IPS-20b (cell line): ENCODE results near the gene PRDM16.

Experiments used
- H3K27ac ChIP-seq: one replicate; pipeline ENCODE4 v1.5.1; 2013; ENCODE audit warnings: low read length
- H3K27me3 ChIP-seq: 2 replicates; pipeline ENCODE4 v1.6.1; 2013; ENCODE audit warnings: mild to moderate bottlenecking, low read length, inconsistent platforms; ENCODE audit not compliant: insufficient read depth
- H3K36me3 ChIP-seq: 2 replicates; pipeline ENCODE4 v1.6.1; 2013; ENCODE audit warnings: low read depth, mild to moderate bottlenecking, inconsistent platforms, low read length, moderate library complexity; ENCODE audit not compliant: insufficient read depth
- H3K4me1 ChIP-seq: 2 replicates; pipeline ENCODE4 v1.6.1; 2013; ENCODE audit warnings: mild to moderate bottlenecking, control low read depth, inconsistent platforms, low read length, moderate library complexity; ENCODE audit not compliant: insufficient read depth
- H3K4me3 ChIP-seq: 2 replicates; pipeline ENCODE4 v1.5.1; 2013; ENCODE audit warnings: mild to moderate bottlenecking, low read length, inconsistent platforms
- H3K9ac ChIP-seq: 2 replicates; pipeline ENCODE4 v1.6.1; 2013; ENCODE audit warnings: low read depth, mild to moderate bottlenecking, inconsistent platforms, low read length, moderate library complexity
- H3K9me3 ChIP-seq: 2 replicates; pipeline ENCODE4 v1.6.1; 2013; ENCODE audit warnings: mild to moderate bottlenecking, low read depth, low read length, inconsistent platforms; ENCODE audit not compliant: insufficient read depth

The PRDM16 gene

GRCh38 chr1:3034162-3034561, 34.8 kb upstream of the PRDM16 start:
- Histone ChIP-seq H3K9ac (no peak overlapping the region), H3K4me3 (no peak overlapping the region), H3K9me3 (no peaks in the 10 kb centered on the region), H3K36me3 (no peaks in the 10 kb centered on the region), H3K27me3 (no peaks in the 10 kb centered on the region), H3K27ac (no peak overlapping the region), H3K4me1 (no peaks in the 10 kb centered on the region)

GRCh38 chr1:3034728-3035562, 34.1 kb upstream of the PRDM16 start:
- Histone ChIP-seq H3K4me1 (no peaks in the 10 kb centered on the region), H3K36me3 (no peaks in the 10 kb centered on the region), H3K4me3 (no peak overlapping the region), H3K27ac (no peak overlapping the region), H3K9me3 (no peaks in the 10 kb centered on the region), H3K27me3 (no peaks in the 10 kb centered on the region), H3K9ac (no peak overlapping the region)

DNA sequence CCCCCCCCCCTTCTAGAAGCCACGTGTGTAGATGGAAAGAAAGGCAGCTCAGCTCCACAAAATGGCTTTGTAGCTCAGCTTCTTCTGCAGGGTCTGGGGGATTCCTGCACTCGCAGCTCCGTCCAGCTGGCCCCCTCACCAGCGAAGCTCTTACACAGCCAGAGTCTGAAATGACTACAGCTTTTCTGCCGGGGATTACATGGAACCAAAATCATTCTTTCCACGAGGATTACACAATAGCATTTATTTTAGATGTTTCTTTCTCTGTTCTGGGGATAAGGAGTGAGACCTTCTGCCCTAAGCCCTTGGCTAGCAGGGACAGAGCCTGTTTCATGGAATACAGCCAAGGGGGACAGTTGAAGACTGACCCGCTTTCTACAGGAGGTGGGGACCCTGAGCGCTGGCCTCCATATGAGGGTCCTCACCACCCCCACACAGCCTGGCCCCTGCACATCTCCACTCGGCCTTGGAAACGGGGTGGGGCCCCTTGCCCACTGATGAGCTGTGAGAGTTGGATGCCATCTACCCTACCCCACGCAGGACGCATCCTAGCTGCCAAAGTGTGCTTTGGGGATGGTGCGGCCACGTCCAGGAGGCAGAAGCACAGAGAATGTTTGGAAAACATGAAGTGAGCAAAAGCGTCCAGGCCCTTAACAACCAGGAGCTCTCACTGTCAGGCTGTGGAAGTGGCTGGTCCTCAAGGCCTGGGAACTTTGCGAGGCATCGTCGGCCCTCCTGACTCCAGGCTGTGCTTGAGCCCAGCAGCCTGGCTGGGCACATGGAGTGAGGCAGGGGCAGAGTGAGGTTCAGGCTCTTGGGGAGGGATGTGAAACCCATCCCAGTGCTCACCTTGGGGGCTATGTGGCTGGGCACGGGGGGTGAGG, 33.2 kb upstream of the PRDM16 start:
- no peaks in the 10 kb centered on the region for H3K27me3 ChIP-seq
- H3K4me1 ChIP-seq, result no peaks in the 10 kb centered on the region
- H3K36me3 ChIP-seq, result no peaks in the 10 kb centered on the region
- H3K9me3 ChIP-seq, result no peaks in the 10 kb centered on the region
- no peak overlapping the region for H3K4me3 ChIP-seq
- no peak overlapping the region for H3K27ac ChIP-seq
- H3K9ac ChIP-seq, result no peak overlapping the region

GRCh38 chr1:3036447-3037280, 32.3 kb upstream of the PRDM16 start:
- Histone ChIP-seq H3K27me3 (no peaks in the 10 kb centered on the region), H3K4me1 (no peaks in the 10 kb centered on the region), H3K27ac (no peak overlapping the region), H3K4me3 (no peak overlapping the region), H3K9ac (no peak overlapping the region), H3K36me3 (no peaks in the 10 kb centered on the region), H3K9me3 (no peaks in the 10 kb centered on the region)

DNA sequence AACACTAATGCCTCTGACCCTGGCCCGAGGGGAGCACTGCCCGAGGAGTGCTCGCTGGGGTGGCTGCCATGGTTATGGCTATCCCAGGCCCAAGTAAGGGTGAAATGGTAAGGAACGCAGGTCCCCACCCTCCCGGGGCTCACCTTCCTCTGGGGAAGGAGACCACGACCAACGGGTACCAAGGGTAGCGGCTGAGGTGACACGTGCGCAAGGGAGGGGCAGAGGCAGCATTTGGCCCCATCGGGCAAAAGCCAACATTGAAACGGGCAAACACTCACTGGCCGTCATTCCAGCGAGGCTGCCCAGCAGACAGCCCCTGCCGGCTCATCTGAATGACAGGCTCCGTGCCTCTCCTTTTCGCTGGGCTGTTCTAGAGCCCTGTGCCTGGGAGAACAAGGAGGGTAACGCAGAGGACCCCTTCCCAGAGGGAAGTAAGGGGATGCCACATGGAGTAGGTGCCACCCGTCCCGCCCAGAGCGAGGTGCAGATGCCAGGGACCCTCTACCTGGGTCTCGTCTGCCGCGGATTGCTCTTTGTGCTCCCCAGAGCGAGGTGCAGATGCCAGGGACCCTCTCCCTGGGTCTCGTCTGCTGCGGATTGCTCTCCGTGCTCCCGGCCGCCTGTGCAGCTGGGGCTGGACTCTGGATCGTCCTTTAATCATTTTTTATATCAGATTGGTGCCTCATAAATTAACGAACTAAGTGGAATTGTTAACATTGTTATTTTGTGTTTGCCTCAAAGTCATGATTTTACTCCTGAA, 31.5 kb upstream of the PRDM16 start:
- Histone ChIP-seq H3K9ac (no peak overlapping the region), H3K4me1 (no peaks in the 10 kb centered on the region), H3K9me3 (no peaks in the 10 kb centered on the region), H3K27me3 (no peaks in the 10 kb centered on the region), H3K4me3 (no peak overlapping the region), H3K36me3 (no peaks in the 10 kb centered on the region), H3K27ac (no peak overlapping the region)

DNA sequence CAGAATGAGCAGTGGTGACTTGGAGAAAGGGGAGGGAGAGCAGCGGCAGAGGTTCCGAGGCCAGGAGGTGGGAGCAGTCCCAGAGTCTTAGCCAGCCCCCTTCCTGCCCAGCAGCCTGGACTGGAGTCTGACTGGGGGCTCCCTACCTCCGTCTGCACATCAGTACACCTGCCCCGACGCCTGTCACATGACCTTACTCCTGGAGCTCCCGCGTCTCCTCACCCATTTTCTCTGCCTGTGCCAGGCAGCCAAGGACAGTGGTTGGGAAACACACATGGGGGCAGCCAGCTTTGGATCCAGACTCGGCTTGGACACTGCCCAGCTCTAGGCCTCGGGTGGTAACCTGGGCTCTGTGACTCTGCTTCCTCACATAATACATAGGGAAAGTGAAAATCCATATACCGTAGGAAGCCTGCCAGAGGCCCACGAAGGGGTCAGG, 30.9 kb upstream of the PRDM16 start:
- Histone ChIP-seq H3K4me1 (no peaks in the 10 kb centered on the region), H3K27ac (no peak overlapping the region), H3K27me3 (no peaks in the 10 kb centered on the region), H3K9ac (no peak overlapping the region), H3K4me3 (no peak overlapping the region), H3K9me3 (no peaks in the 10 kb centered on the region), H3K36me3 (no peaks in the 10 kb centered on the region)

GRCh38 chr1:3038571-3039181, 30.3 kb upstream of the PRDM16 start:
- no peaks in the 10 kb centered on the region for H3K4me1 ChIP-seq
- no peaks in the 10 kb centered on the region for H3K9me3 ChIP-seq
- H3K27me3 ChIP-seq, result no peaks in the 10 kb centered on the region
- H3K27ac ChIP-seq, result no peak overlapping the region
- H3K9ac ChIP-seq, result no peak overlapping the region
- no peak overlapping the region for H3K4me3 ChIP-seq
- no peaks in the 10 kb centered on the region for H3K36me3 ChIP-seq

DNA sequence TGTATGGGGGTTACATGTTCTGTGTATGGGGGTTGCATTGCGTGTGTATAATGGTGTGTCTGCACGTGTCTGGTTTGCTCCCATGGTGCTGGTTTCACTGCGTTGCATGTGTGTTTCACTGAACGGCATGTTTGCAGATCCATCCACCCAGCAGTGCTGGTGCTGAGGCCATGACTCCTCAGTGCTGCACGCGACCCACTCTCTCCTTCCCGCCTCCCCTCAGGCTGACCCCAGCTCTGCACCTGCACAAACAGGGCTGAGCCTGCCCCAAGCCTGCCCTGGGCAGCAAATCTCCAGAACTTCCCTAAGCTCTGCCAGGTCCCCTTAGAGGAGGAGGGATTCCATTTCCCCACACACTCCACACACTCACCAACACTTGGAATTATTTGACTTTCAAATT, 29.0 kb upstream of the PRDM16 start:
- no peak overlapping the region for H3K27ac ChIP-seq
- no peak overlapping the region for H3K4me3 ChIP-seq
- H3K36me3 ChIP-seq, result no peaks in the 10 kb centered on the region
- H3K9me3 ChIP-seq, result no peaks in the 10 kb centered on the region
- no peaks in the 10 kb centered on the region for H3K27me3 ChIP-seq
- no peaks in the 10 kb centered on the region for H3K4me1 ChIP-seq
- no peak overlapping the region for H3K9ac ChIP-seq

- H3K4me1 ChIP-seq, result no peaks in the 10 kb centered on the region
- H3K36me3 ChIP-seq, result no peaks in the 10 kb centered on the region
- H3K4me3 ChIP-seq, result no peak overlapping the region
- no peak overlapping the region for H3K27ac ChIP-seq
- H3K9me3 ChIP-seq, result no peaks in the 10 kb centered on the region
- H3K9ac ChIP-seq, result no peak overlapping the region
- no peaks in the 10 kb centered on the region for H3K27me3 ChIP-seq
Observed at GRCh38 chr1:3042481-3042880, 26.5 kb upstream of the PRDM16 start.

- peaks cover 3% of the 10 kb centered on the region; the same call in 1 of the 2 replicates for H3K27me3 ChIP-seq
- H3K4me3 ChIP-seq, result no peak overlapping the region
- H3K36me3 ChIP-seq, result no peaks in the 10 kb centered on the region
- H3K4me1 ChIP-seq, result no peaks in the 10 kb centered on the region
- no peaks in the 10 kb centered on the region for H3K9me3 ChIP-seq
- no peak overlapping the region for H3K27ac ChIP-seq
- H3K9ac ChIP-seq, result no peak overlapping the region
Observed at GRCh38 chr1:3049164-3049563, 19.8 kb upstream of the PRDM16 start.
